ENCODE results near the gene CNIH4. TPM values are rescaled to one million over a fixed set of nuclear protein-coding genes. Genes with fewer than 3 reads are reported as not detected.

Gene CNIH4
- 57.0 and 62.8 TPM in 2 replicates for total RNA-seq

GRCh38 chr1:224356685-224357625, at the start of gene CNIH4:
Gene CNIH4, plus strand, starts transcription at chr1:224356879. Its CDS starts 46 bp downstream, at chr1:224356925.

GRCh38 chr1:224329842-224330753, 26.6 kb upstream of the CNIH4 start, which contains the start of gene NVL:
Gene NVL, minus strand, starts transcription at chr1:224330172. Its CDS starts 45 bp downstream, at chr1:224330127.

Small RNA genes within 50 kb of the gene (small RNA-seq; reads per million reads assigned to genes)
- 13.6 reads per million, percentile 96 among the genes with 10 or more reads in this experiment for gene MIR4742 (ENCODE audit: low replicate concordance)

Other genes starting within 250 kb of the CNIH4 start
- gene FBXO28, start 242.8 kb upstream of the CNIH4 start, total RNA-seq, result 16.9 and 34.8 TPM in 2 replicates
- gene DEGS1, start 173.6 kb upstream of the CNIH4 start, total RNA-seq, result 93.9 and 152 TPM in 2 replicates
- gene NVL, start 26.7 kb upstream of the CNIH4 start, total RNA-seq, result 21.7 and 26.3 TPM in 2 replicates
- gene WDR26, start 77.9 kb downstream of the CNIH4 start, total RNA-seq, result 68.3 and 81.7 TPM in 2 replicates